Hepatocyte (in vitro differentiated cells): ENCODE measurements around the gene NODAL.

Source experiments
- CTCF ChIP-seq: fragments of 200-600 bp; sonication (generic); IDR thresholded peaks from 2 replicates; pipeline ENCODE4 v1.5.1; 2016; ENCODE audit warnings: antibody characterized with exemption, mild to moderate bottlenecking; ENCODE audit not compliant: poor library complexity
- EZH2 ChIP-seq: fragments of 200-600 bp; sonication (generic); IDR thresholded peaks from 2 replicates; pipeline ENCODE4 v1.6.1; 2016; ENCODE audit warnings: antibody characterized with exemption, mild to moderate bottlenecking, borderline replicate concordance

GRCh38 chr10:70479165-70479581 lies 37.7 kb upstream of the NODAL start:
- TF ChIP-seq EZH2 (no peak), CTCF (no peak)
